ENCODE data around the gene CFHR2.

- TF ChIP-seq CTCF (IDR thresholded peaks at IDR 0.05; ENCODE audit: low read depth, low read length, poor library complexity, severe bottlenecking) (no peak), EZH2phosphoT487 (IDR thresholded peaks at IDR 0.05; ENCODE audit: borderline replicate concordance, low read length) (no peak)
These were observed 47.2 kb upstream of the CFHR2 start for GRCh38 chr1:196896355-196896754.
